MM.1S (cell line): Measurements from ENCODE around the gene ADAMTS17.

Source experiments
- EZH2 ChIP-seq: fragments of 300-600 bp; sonication (generic); optimal IDR thresholded peaks from 2 replicates; pipeline ENCODE3; 2017; ENCODE audit warnings: low read depth, mild to moderate bottlenecking, antibody characterized with exemption, low read length, mixed read lengths
- TF ChIP-seq, protein P1 (sequence below): fragments of 300-600 bp; sonication (generic); IDR thresholded peaks from 2 replicates; pipeline ENCODE4 v1.5.1; 2016; ENCODE audit warnings: antibody characterized with exemption, low read length, mixed read lengths

DNA sequence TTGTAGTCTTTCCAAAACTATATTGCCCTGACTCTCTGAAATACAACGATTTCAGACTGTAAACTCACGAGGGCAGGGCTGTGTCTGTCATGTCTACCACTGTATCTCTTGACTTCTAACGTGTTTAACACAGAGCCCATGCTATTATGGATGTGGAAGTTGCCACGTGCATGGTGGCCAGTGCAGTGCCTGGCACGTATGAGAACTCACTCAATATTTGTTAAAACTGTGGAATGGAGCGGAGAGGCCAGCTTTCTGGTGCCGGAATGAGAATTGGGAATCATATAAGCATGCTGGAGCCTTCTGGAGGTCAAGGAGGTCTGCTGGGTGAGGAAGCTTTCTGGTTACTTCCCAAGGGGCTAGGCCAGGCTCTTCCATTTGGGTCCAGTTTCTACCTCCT, 387.9 kb downstream of the ADAMTS17 start:
- TF ChIP-seq, protein P1, sequence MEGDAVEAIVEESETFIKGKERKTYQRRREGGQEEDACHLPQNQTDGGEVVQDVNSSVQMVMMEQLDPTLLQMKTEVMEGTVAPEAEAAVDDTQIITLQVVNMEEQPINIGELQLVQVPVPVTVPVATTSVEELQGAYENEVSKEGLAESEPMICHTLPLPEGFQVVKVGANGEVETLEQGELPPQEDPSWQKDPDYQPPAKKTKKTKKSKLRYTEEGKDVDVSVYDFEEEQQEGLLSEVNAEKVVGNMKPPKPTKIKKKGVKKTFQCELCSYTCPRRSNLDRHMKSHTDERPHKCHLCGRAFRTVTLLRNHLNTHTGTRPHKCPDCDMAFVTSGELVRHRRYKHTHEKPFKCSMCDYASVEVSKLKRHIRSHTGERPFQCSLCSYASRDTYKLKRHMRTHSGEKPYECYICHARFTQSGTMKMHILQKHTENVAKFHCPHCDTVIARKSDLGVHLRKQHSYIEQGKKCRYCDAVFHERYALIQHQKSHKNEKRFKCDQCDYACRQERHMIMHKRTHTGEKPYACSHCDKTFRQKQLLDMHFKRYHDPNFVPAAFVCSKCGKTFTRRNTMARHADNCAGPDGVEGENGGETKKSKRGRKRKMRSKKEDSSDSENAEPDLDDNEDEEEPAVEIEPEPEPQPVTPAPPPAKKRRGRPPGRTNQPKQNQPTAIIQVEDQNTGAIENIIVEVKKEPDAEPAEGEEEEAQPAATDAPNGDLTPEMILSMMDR, result no peak
- no peak for TF ChIP-seq EZH2
